Keratinocyte (primary cell): ENCODE results near the gene CPN2. TPM values are rescaled to one million over a fixed set of nuclear protein-coding genes. Genes with fewer than 3 reads are reported as not detected.

Source experiments
- DNase-seq: peaks from one replicate; pipeline ENCODE4 v3.0.0-alpha.2; 2011; ENCODE audit warnings: low read depth, missing footprints, low spot score
- FAIRE-seq: peaks from 2 replicates; lab custom pipeline; 2011; peaks lifted over from hg19 to GRCh38; lab: Jason Lieb, UNC
- H2AFZ ChIP-seq: 2 replicates; pipeline ENCODE4 v1.6.0; 2012; ENCODE audit warnings: low read length, control low read depth, inconsistent platforms; ENCODE audit not compliant: control insufficient read depth
- H3K27ac ChIP-seq: 2 replicates; pipeline ENCODE4 v1.5.1; 2011; ENCODE audit warnings: low read length; ENCODE audit not compliant: control insufficient read depth, insufficient read depth
- H3K27me3 ChIP-seq: 3 replicates; pipeline ENCODE4 v1.6.0; 2011; ENCODE audit warnings: low read length; ENCODE audit not compliant: control insufficient read depth, insufficient read depth; ENCODE audit errors: extremely low read depth
- H3K36me3 ChIP-seq, 2 experiments: 2 replicates in 1 of 2; 3 replicates in 1 of 2; pipeline ENCODE4 v1.5.1; 2011; ENCODE audit warnings: low read length in 2 of 2, mild to moderate bottlenecking in 1 of 2; ENCODE audit not compliant: control insufficient read depth in 2 of 2, insufficient read depth in 2 of 2; ENCODE audit errors: extremely low read depth in 1 of 2
- H3K4me1 ChIP-seq: 3 replicates; pipeline ENCODE4 v1.5.1; 2011; ENCODE audit warnings: low read length; ENCODE audit not compliant: control insufficient read depth, insufficient read depth; ENCODE audit errors: extremely low read depth
- H3K4me2 ChIP-seq: 3 replicates; pipeline ENCODE4 v1.6.0; 2011; ENCODE audit warnings: low read depth, low read length; ENCODE audit not compliant: control insufficient read depth, insufficient read depth; ENCODE audit errors: extremely low read depth
- H3K4me3 ChIP-seq, 3 experiments: fragments of 200-600 bp in 1 of 3; sonication (generic) in 1 of 3; 2 replicates in 2 of 3; 3 replicates in 1 of 3; pipeline ENCODE4 v1.5.1; 2011 to 2016; ENCODE audit warnings: low read length in 3 of 3, mild to moderate bottlenecking in 3 of 3, control low read depth in 2 of 3, inconsistent platforms in 1 of 3, low read depth in 1 of 3, mixed read lengths in 1 of 3, mixed run types in 1 of 3, moderate library complexity in 1 of 3; ENCODE audit not compliant: control insufficient read depth in 2 of 3, insufficient read depth in 2 of 3; ENCODE audit errors: extremely low read depth in 1 of 3
- H3K79me2 ChIP-seq: 2 replicates; pipeline ENCODE4 v1.6.0; 2012; ENCODE audit warnings: low read length; ENCODE audit not compliant: control insufficient read depth, insufficient read depth
- H3K9ac ChIP-seq: 3 replicates; pipeline ENCODE4 v1.6.0; 2011; ENCODE audit warnings: low read length; ENCODE audit not compliant: control insufficient read depth, insufficient read depth; ENCODE audit errors: extremely low read depth
- H3K9me1 ChIP-seq: 3 replicates; pipeline ENCODE4 v1.6.0; 2011; ENCODE audit warnings: low read length; ENCODE audit not compliant: control insufficient read depth, insufficient read depth; ENCODE audit errors: extremely low read depth
- H3K9me3 ChIP-seq: 2 replicates; pipeline ENCODE4 v1.5.1; 2012; ENCODE audit warnings: low read depth, low read length; ENCODE audit not compliant: control insufficient read depth
- H4K20me1 ChIP-seq: 3 replicates; pipeline ENCODE4 v1.6.0; 2011; ENCODE audit warnings: low read length; ENCODE audit not compliant: control insufficient read depth, insufficient read depth; ENCODE audit errors: extremely low read depth
- CTCF ChIP-seq, 3 experiments: IDR thresholded peaks in 1 of 3; conservative IDR thresholded peaks in 1 of 3; optimal IDR thresholded peaks in 1 of 3; 2 replicates in 2 of 3; 3 replicates in 1 of 3; pipeline versions ENCODE3 to v1.5.1; 2011; ENCODE audit warnings: low read length in 3 of 3, mild to moderate bottlenecking in 3 of 3, moderate library complexity in 2 of 3, control low read depth in 1 of 3, inconsistent platforms in 1 of 3; ENCODE audit not compliant: insufficient read depth in 2 of 3; ENCODE audit errors: extremely low read depth in 1 of 3
- EZH2 ChIP-seq: IDR thresholded peaks from one replicate; pipeline ENCODE4 v1.6.1; 2012; ENCODE audit warnings: inconsistent platforms, mild to moderate bottlenecking, low read length, moderate library complexity
- dilution Hi-C: fragments of 300-500 bp; cut with MboI; formaldehyde crosslinking; loops from one replicate; pipeline ENCODE4 v1.7.0; 2020; ENCODE audit warnings: low sequenced_read_pairs; ENCODE audit not compliant: extremely low pct_ligation_motif_present
- polyA plus RNA-seq, 5 experiments: library from polyadenylated mRNA; depleted of rRNA in 3 of 5; stranded (reverse) in 3 of 5; stranded (forward) in 1 of 5; unstranded in 1 of 5; fragments of >200 nt; gene quantifications; 1 replicate in 1 of 5; 2 replicates in 3 of 5; 3 replicates in 1 of 5; pipeline versions ENCODE4 v1.2.1 to v1.2.3, GENCODE V29; 2011 to 2012; ENCODE audit warnings: missing spikeins in 2 of 5, low read depth in 1 of 5, low replicate concordance in 1 of 5

CPN2 gene
- polyA plus RNA-seq, 1 donor (not counting 4 experiments of a cell fraction or from before 2014, with no cell fraction given), result not detected

- no peaks in the 10 kb centered on the region for H3K36me3 ChIP-seq
- no peak overlapping the region for H2AFZ ChIP-seq
- DNase-seq, result no peak
- H3K27ac ChIP-seq, result no peak overlapping the region
- FAIRE-seq, result no peak
- no peak overlapping the region for H3K9ac ChIP-seq
- no peaks in the 10 kb centered on the region for H3K9me3 ChIP-seq
- H3K4me2 ChIP-seq, result no peak overlapping the region
- H3K9me1 ChIP-seq, result no peaks in the 10 kb centered on the region
- no peaks in the 10 kb centered on the region for H3K27me3 ChIP-seq
- H3K79me2 ChIP-seq, result no peaks in the 10 kb centered on the region
- peaks cover 8% of the 10 kb centered on the region for H3K4me1 ChIP-seq
- dilution Hi-C loops, result loop anchor here (25.0 kb wide), 2 partner anchors 145 to 545 kb away; no protein-coding TSS in a partner anchor
- no peak for TF ChIP-seq EZH2
- TF ChIP-seq CTCF (optimal IDR thresholded peaks at IDR 0.05 in 1 of 3, IDR thresholded peaks at IDR 0.05 in 1 of 3, conservative IDR thresholded peaks at IDR 0.05 in 1 of 3; ENCODE audit: extremely low read depth in 1 of 3, insufficient read depth in 2 of 3, low read length in 3 of 3), result no peak
- H3K4me3 ChIP-seq, result no peak overlapping the region
- H4K20me1 ChIP-seq, result no peaks in the 10 kb centered on the region
Observed at GRCh38 chr3:194306771-194307640, 44.1 kb downstream of the CPN2 start.

GRCh38 chr3:194306109-194306686 is 44.9 kb downstream of the CPN2 start:
- Histone ChIP-seq H3K27ac (no peak overlapping the region), H3K79me2 (no peaks in the 10 kb centered on the region), H4K20me1 (no peaks in the 10 kb centered on the region), H3K4me3 (no peak overlapping the region), H3K4me2 (no peak overlapping the region), H3K9ac (no peak overlapping the region), H3K36me3 (no peaks in the 10 kb centered on the region), H3K9me3 (no peaks in the 10 kb centered on the region), H3K9me1 (no peaks in the 10 kb centered on the region), H3K27me3 (no peaks in the 10 kb centered on the region), H3K4me1 (peaks cover 8% of the 10 kb centered on the region), H2AFZ (no peak overlapping the region)
- DNase-seq (no peak), FAIRE-seq (no peak)
- no peak for TF ChIP-seq EZH2
- no peak for TF ChIP-seq CTCF (optimal IDR thresholded peaks at IDR 0.05 in 1 of 3, IDR thresholded peaks at IDR 0.05 in 1 of 3, conservative IDR thresholded peaks at IDR 0.05 in 1 of 3; ENCODE audit: extremely low read depth in 1 of 3, insufficient read depth in 2 of 3, low read length in 3 of 3)
- dilution Hi-C loops, result loop anchor here (25.0 kb wide), 2 partner anchors 144 to 544 kb away; no protein-coding TSS in a partner anchor
